ENCODE results near the gene FOSB.

GRCh38 chr19:45462174-45462573 is 5.6 kb upstream of the FOSB start:
- TF ChIP-seq CTCF (IDR thresholded peaks at IDR 0.05) (no peak), POLR2A (IDR thresholded peaks at IDR 0.05) (no peak)

All from Peyer's patch (tissue), 4 donors.